HCT116 (cell line): ENCODE results near the gene TPM3. TPM values are rescaled to one million over a fixed set of nuclear protein-coding genes. Genes with fewer than 3 reads are reported as not detected.
"Not testable (repeated sequence)": the region's sequence is repeated elsewhere in the genome, so short reads cannot be mapped to it uniquely, and the experiment has no call there.

ENCODE experiments used
- ATAC-seq: fragments of 200-7000 bp; cut with Tn5 transposase; 2 replicates; pipeline ENCODE4 v1.9.1; 2020; ENCODE audit warnings: mild to moderate bottlenecking, moderate library complexity
- BruUV-seq: library from RNA; stranded (reverse); fragments of 400-500 nt; replicated peaks from 2 replicates; lab custom pipeline; 2021; lab: Mats Ljungman, UMichigan
- CTCF ChIA-PET: fragments of 300-600 bp; sonication (Branson Sonifier 250); formaldehyde crosslinking; loops from one replicate; lab custom pipeline; 2021; ENCODE audit warnings: antibody characterized with exemption; lab: Charles Lee
- POLR2A ChIA-PET: fragments of 300-600, 350-600 bp; sonication (Branson Sonifier 250); formaldehyde crosslinking; loops from one replicate; lab custom pipeline; 2021; ENCODE audit warnings: antibody characterized with exemption; lab: Charles Lee
- RAD21 ChIA-PET, 2 experiments: fragments of 300-600 bp; sonication (Branson Sonifier 250); formaldehyde crosslinking; loops; one replicate each; lab custom pipeline; 2023; ENCODE audit warnings: low total read pairs in 2 of 2; ENCODE audit not compliant: uncharacterized antibody in 2 of 2, unreplicated experiment in 2 of 2, low non-redundant PET in 1 of 2; lab: Charles Lee
- DNase-seq: peaks from one replicate; pipeline ENCODE4 v3.0.0-alpha.2; 2010; ENCODE audit warnings: low read depth, low spot score
- H2AFZ ChIP-seq: fragments of 200-600 bp; shearing (Covaris generic), sonication (generic); 2 replicates; pipeline ENCODE4 v1.6.1; 2017; ENCODE audit warnings: low read depth, mixed run types, mixed read lengths, antibody characterized with exemption, low read length; ENCODE audit not compliant: poor library complexity, severe bottlenecking
- H3K27ac ChIP-seq: 2 replicates; pipeline ENCODE4 v1.5.1; 2012; ENCODE audit warnings: low read depth, low read length
- H3K27me3 ChIP-seq: fragments of 200-600 bp; sonication (generic); 2 replicates; pipeline ENCODE4 v1.6.1; 2016; ENCODE audit warnings: mixed run types, low read length, mixed read lengths; ENCODE audit not compliant: insufficient read depth
- H3K36me3 ChIP-seq, 2 experiments: fragments of 200-500 bp in 1 of 2; fragments of 200-600 bp in 1 of 2; sonication (Bioruptor generic) in 1 of 2; sonication (generic) in 1 of 2; 2 replicates each; pipeline versions ENCODE4 v1.5.1 to v1.6.1; 2014 to 2016; ENCODE audit warnings: low read length in 2 of 2, inconsistent platforms in 1 of 2, mixed read lengths in 1 of 2, mixed run types in 1 of 2; ENCODE audit not compliant: insufficient read depth in 2 of 2, control insufficient read depth in 1 of 2
- H3K4me1 ChIP-seq, 2 experiments: fragments of 200-600 bp in 1 of 2; sonication (generic) in 1 of 2; 2 replicates each; pipeline versions ENCODE4 v1.5.1 to v1.6.1; 2012 to 2017; ENCODE audit warnings: low read length in 2 of 2, inconsistent platforms in 1 of 2, mild to moderate bottlenecking in 1 of 2, mixed read lengths in 1 of 2, mixed run types in 1 of 2, moderate library complexity in 1 of 2; ENCODE audit not compliant: insufficient read depth in 2 of 2, control insufficient read depth in 1 of 2
- H3K4me2 ChIP-seq: fragments of 200-600 bp; sonication (generic); 2 replicates; pipeline ENCODE4 v1.6.1; 2017; ENCODE audit warnings: mixed run types, low read length, mixed read lengths
- H3K4me3 ChIP-seq, 2 experiments: fragments of 200-600 bp in 1 of 2; sonication (generic) in 1 of 2; replicated peaks in 1 of 2; 2 replicates each; pipeline ENCODE4 v1.5.1; 2011 to 2016; ENCODE audit warnings: low read length in 2 of 2, control low read depth in 1 of 2, low read depth in 1 of 2, mild to moderate bottlenecking in 1 of 2, mixed read lengths in 1 of 2, mixed run types in 1 of 2
- H3K79me2 ChIP-seq: fragments of 200-600 bp; sonication (generic); 2 replicates; pipeline ENCODE4 v1.6.1; 2017; ENCODE audit warnings: mild to moderate bottlenecking, mixed run types, low read length, moderate library complexity, mixed read lengths; ENCODE audit not compliant: insufficient read depth
- H3K9ac ChIP-seq: fragments of 200-600 bp; sonication (generic); 2 replicates; pipeline ENCODE4 v1.6.1; 2016; ENCODE audit warnings: low read length, mixed read lengths
- H3K9me2 ChIP-seq: fragments of 200-600 bp; sonication (generic), shearing (Covaris generic); 2 replicates; pipeline ENCODE4 v1.6.1; 2017; ENCODE audit warnings: mixed run types, mild to moderate bottlenecking, moderate library complexity; ENCODE audit not compliant: insufficient read depth
- H3K9me3 ChIP-seq, 2 experiments: fragments of 200-500 bp in 1 of 2; fragments of 200-600 bp in 1 of 2; sonication (Bioruptor generic) in 1 of 2; sonication (generic) in 1 of 2; 2 replicates each; pipeline ENCODE4 v1.6.1; 2014 to 2017; ENCODE audit warnings: low read length in 2 of 2, mixed read lengths in 2 of 2, inconsistent platforms in 1 of 2, low read depth in 1 of 2, mild to moderate bottlenecking in 1 of 2, mixed run types in 1 of 2, moderate library complexity in 1 of 2; ENCODE audit not compliant: control insufficient read depth in 1 of 2, insufficient read depth in 1 of 2
- H4K20me1 ChIP-seq: fragments of 200-600 bp; sonication (generic), shearing (Covaris generic); 2 replicates; pipeline ENCODE4 v1.6.1; 2017; ENCODE audit warnings: mixed run types, mild to moderate bottlenecking, moderate library complexity; ENCODE audit not compliant: insufficient read depth
- CEBPB ChIP-seq: IDR thresholded peaks from 2 replicates; pipeline ENCODE4 v1.6.1; 2012; ENCODE audit warnings: low read depth
- ELF1 ChIP-seq: IDR thresholded peaks from 2 replicates; pipeline ENCODE4 v1.6.1; 2012; ENCODE audit warnings: low read depth, borderline replicate concordance
- EZH2 ChIP-seq: fragments of 200-600 bp; sonication (generic); IDR thresholded peaks from 2 replicates; pipeline ENCODE4 v1.6.1; 2017; ENCODE audit warnings: antibody characterized with exemption, mixed run types
- FOSL1 ChIP-seq: IDR thresholded peaks from 2 replicates; pipeline ENCODE4 v1.6.1; 2012; ENCODE audit warnings: low read depth
- POLR2AphosphoS5 ChIP-seq: IDR thresholded peaks from 2 replicates; pipeline ENCODE4 v1.6.1; 2011; ENCODE audit warnings: mild to moderate bottlenecking, low read depth, low read length, moderate library complexity
- SIN3A ChIP-seq: IDR thresholded peaks from 2 replicates; pipeline ENCODE4 v1.6.1; 2012; ENCODE audit warnings: low read depth
- SP1 ChIP-seq: IDR thresholded peaks from 2 replicates; pipeline ENCODE4 v1.6.1; 2012; ENCODE audit warnings: low read depth
- SRF ChIP-seq: IDR thresholded peaks from 2 replicates; pipeline ENCODE4 v1.6.1; 2012; ENCODE audit warnings: low read depth
- ZNF274 ChIP-seq: fragments of 200-500 bp; sonication (Bioruptor generic); IDR thresholded peaks from 2 replicates; pipeline ENCODE4 v1.6.1; 2014; ENCODE audit warnings: mild to moderate bottlenecking, low read depth, low read length, inconsistent platforms
- intact Hi-C: fragments of 100-400 bp; cut with micrococcal nuclease; formaldehyde crosslinking; loops from 2 replicates; pipeline ENCODE4 v1.10.0; 2022
- total RNA-seq: library from RNA; stranded (reverse); gene quantifications from one replicate; pipeline ENCODE4 v1.2.1, GENCODE V29; 2021; ENCODE audit not compliant: unreplicated experiment
- TF ChIP-seq, protein P1 (sequence below): IDR thresholded peaks from 2 replicates; pipeline ENCODE4 v1.6.1; 2012

The TPM3 gene
- total RNA-seq, 1 experiment from 2014 or later, result 457 TPM

DNA sequence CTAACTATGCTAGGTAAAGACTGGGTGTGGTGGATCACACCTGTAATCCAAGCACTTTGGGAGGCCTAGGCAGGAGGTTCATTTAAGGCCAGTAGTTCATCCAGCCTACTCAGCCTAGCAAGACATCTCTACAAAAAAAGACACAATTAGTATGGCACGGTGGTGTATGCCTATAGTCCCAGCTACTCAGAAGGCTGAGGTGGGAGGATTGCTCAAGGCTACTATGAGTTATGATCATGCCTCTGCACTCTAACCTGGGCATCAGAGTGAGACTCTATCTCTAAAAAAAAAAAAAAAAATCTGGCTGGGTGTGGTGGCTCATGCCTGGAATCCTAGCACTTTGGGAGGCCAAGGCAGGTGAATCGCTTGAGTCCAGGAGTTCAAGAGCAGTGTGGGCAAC lies 58.6 kb downstream of the TPM3 start:
- H3K4me1 ChIP-seq, result no peaks in the 10 kb centered on the region
- H3K27ac ChIP-seq, result no peak overlapping the region
- no peak for DNase-seq
- no peak overlapping the region for H3K9ac ChIP-seq
- H2AFZ ChIP-seq, result no peak overlapping the region
- H3K79me2 ChIP-seq, result no peaks in the 10 kb centered on the region
- intact Hi-C loops, result no loop called here
- no peaks in the 10 kb centered on the region for H3K9me3 ChIP-seq
- H3K4me3 ChIP-seq, result no peak overlapping the region
- no TSS peak for BruUV-seq
- ChIA-PET RAD21 (no interaction called here), CTCF (no interaction called here), POLR2A (interaction anchor here (0.7 kb wide), 1 partner anchor 47 kb away, joined by 3 read pairs; no protein-coding TSS in a partner anchor)
- H3K4me2 ChIP-seq, result no peak overlapping the region
- H3K9me2 ChIP-seq, result no peaks in the 10 kb centered on the region
- no peaks in the 10 kb centered on the region for H3K27me3 ChIP-seq
- H3K36me3 ChIP-seq, result no peaks in the 10 kb centered on the region
- ATAC-seq, result no peak
- H4K20me1 ChIP-seq, result no peaks in the 10 kb centered on the region
- TF ChIP-seq FOSL1 (no peak), CEBPB (no peak), ZNF274 (no peak), SRF (no peak), ELF1 (no peak), POLR2AphosphoS5 (no peak), SP1 (no peak), EZH2 (no peak)
- TF ChIP-seq, protein P1, sequence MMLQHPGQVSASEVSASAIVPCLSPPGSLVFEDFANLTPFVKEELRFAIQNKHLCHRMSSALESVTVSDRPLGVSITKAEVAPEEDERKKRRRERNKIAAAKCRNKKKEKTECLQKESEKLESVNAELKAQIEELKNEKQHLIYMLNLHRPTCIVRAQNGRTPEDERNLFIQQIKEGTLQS, result no peak
- TF ChIP-seq, all 23 proteins: peak for 0

GRCh38 chr1:154129391-154129970 lies 62.4 kb downstream of the TPM3 start:
- H3K9ac ChIP-seq, result no peak overlapping the region
- no TSS peak for BruUV-seq
- ChIA-PET POLR2A (interaction anchor here (1.5 kb wide), 1 partner anchor 139 kb away, joined by 4 read pairs; the partner anchor contains the start of gene RPS27), CTCF (interaction anchor here (1.7 kb wide), 1 partner anchor 25 kb away, joined by 4 read pairs; no protein-coding TSS in a partner anchor), RAD21 (no interaction called here)
- no peaks in the 10 kb centered on the region for H3K36me3 ChIP-seq
- H3K79me2 ChIP-seq, result no peaks in the 10 kb centered on the region
- TF ChIP-seq EZH2 (no peak), SIN3A (no peak), FOSL1 (peak; percentile 10; the same call in 1 of the 2 replicates)
- H4K20me1 ChIP-seq, result no peaks in the 10 kb centered on the region
- H3K27me3 ChIP-seq, result no peaks in the 10 kb centered on the region
- no peaks in the 10 kb centered on the region for H3K9me2 ChIP-seq
- intact Hi-C loops, result no loop called here
- ATAC-seq (no peak), DNase-seq (no peak)
- H3K4me1 ChIP-seq, result peaks cover 0 to 6% of the 10 kb centered on the region in 2 experiments; a peak in 2 of 4 replicates
- H3K4me2 ChIP-seq, result no peak overlapping the region
- H3K27ac ChIP-seq, result no peak overlapping the region
- no peak overlapping the region for H3K4me3 ChIP-seq
- no peak overlapping the region for H2AFZ ChIP-seq
- no peaks in the 10 kb centered on the region for H3K9me3 ChIP-seq

DNA sequence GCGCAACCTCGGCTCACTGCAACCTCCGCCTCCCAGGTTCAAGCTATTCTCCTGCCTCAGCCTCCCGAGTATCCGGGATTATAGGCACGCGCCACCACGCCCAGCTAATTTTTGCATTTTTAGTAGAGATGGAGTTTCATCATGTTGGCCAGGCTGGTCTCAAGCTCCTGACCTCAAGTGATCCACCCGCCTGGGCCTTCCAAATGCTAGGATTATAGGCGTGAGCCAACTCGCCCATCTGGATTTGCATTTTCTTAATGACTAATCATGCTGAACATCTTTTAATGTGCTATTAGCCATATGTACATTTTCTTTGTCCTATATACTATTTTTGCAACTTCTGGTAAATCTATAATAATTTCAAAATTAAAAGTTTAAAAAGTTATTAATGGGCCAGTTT lies 68.7 kb downstream of the TPM3 start:
- H3K27me3 ChIP-seq, H3K4me3 ChIP-seq, H3K79me2 ChIP-seq, H2AFZ ChIP-seq, ATAC-seq, H3K9me2 ChIP-seq, intact Hi-C loops, H3K9me3 ChIP-seq, POLR2A ChIA-PET, DNase-seq, CTCF ChIA-PET, H3K27ac ChIP-seq, H3K4me2 ChIP-seq, H3K4me1 ChIP-seq, H3K36me3 ChIP-seq, H4K20me1 ChIP-seq, H3K9ac ChIP-seq, BruUV-seq: not testable (repeated sequence)
- RAD21 ChIA-PET, result interaction anchor here in 1 of 2 experiments (0.5 kb wide), 1 partner anchor 66 kb away, joined by 4 read pairs; no protein-coding TSS in a partner anchor
